Measurements from ENCODE around the gene BMP7.

The BMP7 gene

DNA sequence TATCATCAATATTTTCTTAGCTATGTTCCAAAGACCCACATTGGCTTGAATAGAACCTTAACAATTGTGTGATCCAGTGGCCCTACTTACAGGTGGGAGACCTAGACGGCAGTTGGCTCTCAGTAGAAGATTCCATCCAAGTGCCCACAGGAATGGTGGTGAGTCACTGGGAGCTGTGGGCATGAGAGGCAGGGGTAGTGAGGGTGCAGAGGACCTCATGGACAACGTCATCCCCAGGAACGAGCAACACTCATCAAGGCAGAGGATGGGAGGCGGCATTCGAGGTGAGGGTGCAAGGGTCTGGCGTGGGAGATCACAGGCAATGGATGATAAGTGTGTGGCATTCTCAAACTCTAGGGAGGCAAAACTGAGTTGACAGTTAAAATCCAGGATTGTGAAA is 45.7 kb upstream of the BMP7 start:
- Histone ChIP-seq H3K27ac (no peak overlapping the region), H3K4me3 (ENCODE audit: low read depth, low read length) (no peak overlapping the region), H3K27me3 (ENCODE audit: insufficient read depth, low read depth, severe bottlenecking) (peaks cover 54% of the 10 kb centered on the region), H3K9me3 (ENCODE audit: severe bottlenecking) (no peaks in the 10 kb centered on the region), H3K36me3 (no peaks in the 10 kb centered on the region)
- no peak for DNase-seq
- TF ChIP-seq CTCF (IDR thresholded peaks at IDR 0.05; ENCODE audit: low read depth, low read length), result no peak

DNA sequence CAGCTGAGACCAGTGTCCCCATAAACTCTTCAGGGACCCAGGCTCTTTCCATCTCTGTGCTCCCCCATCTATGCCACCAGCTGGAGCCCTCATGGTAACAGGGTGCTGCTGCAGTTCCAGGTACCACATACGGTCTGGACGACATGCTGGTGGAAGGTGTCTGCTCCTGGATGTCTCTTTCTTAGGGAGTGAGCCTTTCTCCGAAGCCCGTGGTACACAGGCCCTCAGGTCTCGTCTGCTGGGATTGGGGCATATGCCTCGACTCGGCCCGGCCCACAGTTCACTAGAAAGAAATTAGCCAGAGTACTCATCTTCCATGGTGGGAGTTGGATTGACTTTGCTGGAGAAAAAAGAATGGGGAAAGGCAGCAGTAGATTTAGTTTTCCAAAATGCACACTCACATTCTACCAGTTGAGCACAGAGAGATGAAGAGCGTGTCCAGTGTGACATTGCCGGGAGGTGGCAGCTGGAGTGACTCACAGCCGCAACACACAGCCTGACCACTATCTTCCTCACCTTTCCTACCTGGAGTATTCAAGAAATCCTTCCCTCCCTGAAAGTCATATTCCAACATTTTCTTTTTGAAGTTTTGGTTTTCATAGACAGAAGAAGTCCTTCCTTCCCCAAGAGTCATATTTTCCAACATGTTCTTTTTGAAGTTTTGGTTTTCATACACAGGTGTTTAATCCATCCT is 44.5 kb upstream of the BMP7 start:
- Histone ChIP-seq H3K9me3 (ENCODE audit: severe bottlenecking) (no peaks in the 10 kb centered on the region), H3K27ac (no peak overlapping the region), H3K36me3 (no peaks in the 10 kb centered on the region), H3K4me3 (ENCODE audit: low read depth, low read length) (no peak overlapping the region), H3K27me3 (ENCODE audit: insufficient read depth, low read depth, severe bottlenecking) (peaks cover 57% of the 10 kb centered on the region)
- no peak for DNase-seq
- no peak for TF ChIP-seq CTCF (IDR thresholded peaks at IDR 0.05; ENCODE audit: low read depth, low read length)

GRCh38 chr20:57309544-57310115 is 43.2 kb upstream of the BMP7 start:
- H3K27ac ChIP-seq, result no peak overlapping the region

DNA sequence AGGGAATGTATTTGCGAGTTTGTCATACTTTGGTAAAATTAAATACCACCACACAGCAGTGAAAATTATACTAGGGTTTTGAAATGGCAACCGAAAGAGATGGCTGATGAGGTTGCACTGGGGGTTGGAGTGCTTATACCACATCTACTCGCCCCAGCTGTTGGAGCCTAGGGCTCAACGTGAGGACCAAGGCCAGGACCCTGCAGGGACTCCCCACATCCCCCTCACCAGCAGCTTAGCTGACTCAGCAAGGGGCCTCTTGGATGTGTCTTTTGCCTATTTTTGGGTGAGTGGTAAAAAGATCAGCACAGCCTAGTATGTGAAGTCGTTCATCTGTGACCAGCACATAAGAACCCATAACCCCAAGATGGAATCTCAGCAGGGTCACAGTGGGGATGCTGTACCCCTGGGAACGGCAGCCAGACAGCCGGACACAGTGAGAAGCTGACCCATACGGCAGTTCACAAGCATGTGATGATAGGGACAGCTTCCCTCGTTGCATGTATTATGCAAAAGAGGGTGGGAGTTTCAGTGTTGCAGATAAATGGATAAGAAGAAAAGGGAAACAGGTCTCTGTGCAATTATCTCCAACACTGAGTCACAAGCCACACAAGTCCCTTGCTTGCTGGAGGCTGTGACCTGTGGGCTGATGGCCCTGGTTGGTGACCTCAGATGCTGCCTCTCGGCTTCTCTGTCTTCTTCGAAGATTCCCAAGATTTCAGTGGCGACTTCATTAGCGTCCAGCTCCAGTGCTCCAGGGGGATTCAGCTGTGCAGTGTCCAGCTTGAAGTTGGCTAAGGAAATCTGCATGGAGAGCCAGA is 42.2 kb upstream of the BMP7 start:
- Histone ChIP-seq H3K36me3 (no peaks in the 10 kb centered on the region), H3K27me3 (ENCODE audit: insufficient read depth, low read depth, severe bottlenecking) (peaks cover 66% of the 10 kb centered on the region), H3K27ac (no peak overlapping the region), H3K4me3 (ENCODE audit: low read depth, low read length) (no peak overlapping the region), H3K9me3 (ENCODE audit: severe bottlenecking) (no peaks in the 10 kb centered on the region)
- DNase-seq, result no peak
- no peak for TF ChIP-seq CTCF (IDR thresholded peaks at IDR 0.05; ENCODE audit: low read depth, low read length)

More at GRCh38 chr20:57309544-57310115, 43.2 kb upstream of the BMP7 start:
- no peaks in the 10 kb centered on the region for H3K36me3 ChIP-seq
- no peak for DNase-seq
- no peak overlapping the region for H3K4me3 ChIP-seq (ENCODE audit: low read depth, low read length)
- H3K9me3 ChIP-seq (ENCODE audit: severe bottlenecking), result no peaks in the 10 kb centered on the region
- H3K27me3 ChIP-seq (ENCODE audit: insufficient read depth, low read depth, severe bottlenecking), result peaks cover 65% of the 10 kb centered on the region
- TF ChIP-seq CTCF (IDR thresholded peaks at IDR 0.05; ENCODE audit: low read depth, low read length), result no peak

GRCh38 chr20:57306747-57307146 is 40.3 kb upstream of the BMP7 start:
- H3K36me3 ChIP-seq, result no peaks in the 10 kb centered on the region
- DNase-seq, result no peak
- no peak for TF ChIP-seq CTCF (IDR thresholded peaks at IDR 0.05; ENCODE audit: low read depth, low read length)
- no peak overlapping the region for H3K4me3 ChIP-seq (ENCODE audit: low read depth, low read length)
- H3K27me3 ChIP-seq (ENCODE audit: insufficient read depth, low read depth, severe bottlenecking), result peaks cover 57% of the 10 kb centered on the region
- no peaks in the 10 kb centered on the region for H3K9me3 ChIP-seq (ENCODE audit: severe bottlenecking)
- H3K27ac ChIP-seq, result no peak overlapping the region

Data from WERI-Rb-1 (cell line).